Left lung (tissue), 10 donors: Measurements from ENCODE around the gene MYH9. TPM values are rescaled to one million over a fixed set of nuclear protein-coding genes. Genes with fewer than 3 reads are reported as not detected.
A peak's percentile ranks its signal among the peaks of the same experiment; 100 is the strongest.
"Not testable (repeated sequence)": the region's sequence is repeated elsewhere in the genome, so short reads cannot be mapped to it uniquely, and the experiment has no call there.

Source experiments
- ATAC-seq: fragments of 200-7000 bp; cut with Tn5 transposase; one replicate; pipeline ENCODE4 v1.9.1; 2020; ENCODE audit warnings: moderate library complexity
- DNase-seq, 4 donors: peaks; one replicate each; pipeline ENCODE4 v3.0.0-alpha.2; 2013 to 2020
- H3K27ac ChIP-seq, 2 donors: fragments of 200-600 bp; sonication (generic) in 1 of 2; one replicate each; pipeline versions ENCODE4 v1.5.0 to v1.8.0; 2020 to 2021
- H3K27me3 ChIP-seq, 2 donors: fragments of 200-600 bp; sonication (generic) in 1 of 2; one replicate each; pipeline versions ENCODE4 v1.5.0 to v1.8.0; 2020 to 2021
- H3K36me3 ChIP-seq, 2 donors: fragments of 200-600 bp; sonication (generic) in 1 of 2; one replicate each; pipeline versions ENCODE4 v1.5.0 to v1.8.0; 2020 to 2021
- H3K4me1 ChIP-seq, 2 donors: fragments of 200-600 bp; one replicate each; pipeline ENCODE4 v1.8.0; 2021
- H3K4me3 ChIP-seq, 2 donors: fragments of 200-600 bp; sonication (generic) in 1 of 2; one replicate each; pipeline versions ENCODE4 v1.5.0 to v1.8.0; 2020 to 2021; ENCODE audit warnings: mild to moderate bottlenecking in 1 of 2
- H3K9me3 ChIP-seq, 2 donors: fragments of 200-600 bp; sonication (generic) in 1 of 2; one replicate each; pipeline versions ENCODE4 v1.5.0 to v1.8.0; 2020 to 2021
- intact Hi-C, 2 donors: fragments of 100-400 bp; cut with DNase I; formaldehyde crosslinking; loops; one replicate each; pipeline versions ENCODE4 v1.11.2 to v1.14.2; 2022
- polyA plus RNA-seq, 6 donors: library from polyadenylated mRNA; unstranded; fragments of 120-200 nt; gene quantifications; one replicate each; pipeline ENCODE4 v1.2.1, GENCODE V29; 2013; ENCODE audit not compliant: insufficient read length in 6 of 6
- total RNA-seq, 2 donors: library from RNA; stranded (reverse); fragmentation: NEBNext Ultra II Directional; extraction: Animal tissue kit (Norgen Biotek cat#: 25700); gene quantifications; one replicate each; pipeline ENCODE4 v1.2.1, GENCODE V29; 2021
- TF ChIP-seq, protein P1 (sequence below), 2 donors: fragments of 200-600 bp; sonication (generic) in 1 of 2; IDR thresholded peaks; one replicate each; pipeline versions ENCODE4 v1.5.0 to v1.8.0; 2021; ENCODE audit warnings: antibody characterized with exemption in 2 of 2
- donor health status: DM: no; HTN: yes; CAD: no.
- donor health status: DM: no; HTN: no; CAD: no.

MYH9 gene
- total and polyA plus RNA-seq, 8 donors: 225 to 761 (median 270) TPM

DNA sequence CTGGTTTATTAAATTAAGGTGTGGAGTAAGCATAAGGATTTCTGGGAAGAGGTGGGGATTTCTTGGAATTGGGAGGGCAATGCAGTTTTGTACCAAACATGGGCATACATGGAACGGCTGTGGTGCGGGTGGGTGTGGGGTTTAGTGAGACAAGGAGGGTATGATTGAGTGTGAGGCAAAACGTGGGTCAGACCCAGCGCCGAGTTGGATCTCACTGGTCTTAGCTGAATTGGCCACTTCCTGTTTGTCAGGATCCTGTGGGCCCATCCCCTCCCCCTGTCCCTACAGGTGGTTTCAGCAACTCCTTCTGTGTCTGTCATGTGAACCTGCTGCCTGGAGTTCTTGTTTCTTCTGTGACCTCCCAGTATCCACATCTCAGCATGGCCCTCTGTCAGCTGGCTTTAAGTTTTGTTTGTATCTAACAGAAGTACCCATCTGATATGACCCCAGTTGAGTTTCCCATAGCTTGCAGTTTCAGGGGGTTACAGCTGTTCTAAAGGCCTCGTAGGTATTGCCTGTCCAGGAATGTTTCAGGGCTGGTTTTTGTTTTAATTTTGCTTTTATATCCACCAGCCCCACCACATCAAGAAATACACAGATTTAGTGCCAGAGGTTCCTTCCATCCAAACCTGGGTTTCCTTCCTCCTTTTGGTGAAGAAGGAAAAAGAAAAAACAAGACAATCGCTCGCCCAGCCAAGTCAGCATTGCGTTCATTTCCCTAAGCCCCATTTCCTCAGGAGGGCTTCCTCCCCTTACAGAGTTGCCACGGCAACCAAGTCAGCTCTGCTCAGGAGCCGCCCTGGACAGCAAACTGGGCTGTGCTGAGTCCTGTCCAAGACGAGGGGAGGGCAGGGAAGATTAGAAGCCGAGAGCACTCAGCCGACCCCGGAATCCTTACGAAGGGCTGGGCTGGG is 128.8 kb downstream of the MYH9 start:
- H3K36me3 ChIP-seq: peaks cover 0 to 46% of the 10 kb centered on the region in 2 donors
- TF ChIP-seq, protein P1, sequence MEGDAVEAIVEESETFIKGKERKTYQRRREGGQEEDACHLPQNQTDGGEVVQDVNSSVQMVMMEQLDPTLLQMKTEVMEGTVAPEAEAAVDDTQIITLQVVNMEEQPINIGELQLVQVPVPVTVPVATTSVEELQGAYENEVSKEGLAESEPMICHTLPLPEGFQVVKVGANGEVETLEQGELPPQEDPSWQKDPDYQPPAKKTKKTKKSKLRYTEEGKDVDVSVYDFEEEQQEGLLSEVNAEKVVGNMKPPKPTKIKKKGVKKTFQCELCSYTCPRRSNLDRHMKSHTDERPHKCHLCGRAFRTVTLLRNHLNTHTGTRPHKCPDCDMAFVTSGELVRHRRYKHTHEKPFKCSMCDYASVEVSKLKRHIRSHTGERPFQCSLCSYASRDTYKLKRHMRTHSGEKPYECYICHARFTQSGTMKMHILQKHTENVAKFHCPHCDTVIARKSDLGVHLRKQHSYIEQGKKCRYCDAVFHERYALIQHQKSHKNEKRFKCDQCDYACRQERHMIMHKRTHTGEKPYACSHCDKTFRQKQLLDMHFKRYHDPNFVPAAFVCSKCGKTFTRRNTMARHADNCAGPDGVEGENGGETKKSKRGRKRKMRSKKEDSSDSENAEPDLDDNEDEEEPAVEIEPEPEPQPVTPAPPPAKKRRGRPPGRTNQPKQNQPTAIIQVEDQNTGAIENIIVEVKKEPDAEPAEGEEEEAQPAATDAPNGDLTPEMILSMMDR (IDR thresholded peaks at IDR 0.05): no peak
- peaks cover 9 to 50% of the 10 kb centered on the region in 2 donors for H3K4me1 ChIP-seq
- DNase-seq (peak in 2 of 4 donors; percentile 34 to 81), ATAC-seq (peak; percentile 66)
- no peaks in the 10 kb centered on the region for H3K27me3 ChIP-seq
- no peak overlapping the region for H3K4me3 ChIP-seq
- intact Hi-C loops: no loop called here
- peak overlapping the region; percentile 54 to 57 for H3K27ac ChIP-seq
- no peaks in the 10 kb centered on the region for H3K9me3 ChIP-seq

- peaks cover 0 to 37% of the 10 kb centered on the region in 2 donors for H3K36me3 ChIP-seq
- TF ChIP-seq, protein P1 (IDR thresholded peaks at IDR 0.05): no peak
- no peaks in the 10 kb centered on the region for H3K27me3 ChIP-seq
- H3K4me1 ChIP-seq: peaks cover 15 to 59% of the 10 kb centered on the region in 2 donors
- ATAC-seq (no peak), DNase-seq (no peak)
- H3K4me3 ChIP-seq: no peak overlapping the region
- H3K9me3 ChIP-seq: no peaks in the 10 kb centered on the region
- intact Hi-C loops: no loop called here
- peak overlapping the region; percentile 54 to 57 for H3K27ac ChIP-seq
Observed at GRCh38 chr22:36257948-36258670, 129.7 kb downstream of the MYH9 start.

- Histone ChIP-seq H3K4me3 (no peak overlapping the region), H3K27me3 (no peaks in the 10 kb centered on the region), H3K27ac (no peak overlapping the region), H3K36me3 (peaks cover 0 to 29% of the 10 kb centered on the region in 2 donors), H3K4me1 (peaks cover 15 to 65% of the 10 kb centered on the region in 2 donors), H3K9me3 (no peaks in the 10 kb centered on the region)
- intact Hi-C loops: no loop called here
- ATAC-seq: no peak
- TF ChIP-seq, protein P1 (IDR thresholded peaks at IDR 0.05): no peak
- no peak for DNase-seq
Observed at GRCh38 chr22:36257308-36257707, 130.5 kb downstream of the MYH9 start.

GRCh38 chr22:36256478-36256877 is 131.3 kb downstream of the MYH9 start:
- Histone ChIP-seq H3K36me3 (peaks cover 0 to 21% of the 10 kb centered on the region in 2 donors), H3K27me3 (no peaks in the 10 kb centered on the region), H3K4me3 (no peak overlapping the region), H3K9me3 (no peaks in the 10 kb centered on the region), H3K4me1 (peaks cover 15 to 70% of the 10 kb centered on the region in 2 donors), H3K27ac (peak overlapping the region in 1 of 2 donors; percentile 45)
- TF ChIP-seq, protein P1 (IDR thresholded peaks at IDR 0.05): no peak
- ATAC-seq (no peak), DNase-seq (no peak)
- intact Hi-C loops: no loop called here

- ATAC-seq, H3K27me3 ChIP-seq, H3K9me3 ChIP-seq, DNase-seq, intact Hi-C loops: not testable (repeated sequence)
- peaks cover 0 to 13% of the 10 kb centered on the region in 2 donors for H3K36me3 ChIP-seq
- H3K27ac ChIP-seq: peak overlapping the region; percentile 82 to 85
- H3K4me3 ChIP-seq: peak overlapping the region in 1 of 2 donors; percentile 72
- peaks cover 15 to 70% of the 10 kb centered on the region in 2 donors for H3K4me1 ChIP-seq
Observed at GRCh38 chr22:36255572-36255971, 132.2 kb downstream of the MYH9 start.
